HG03196 (cell line): ENCODE measurements around the gene ATRN.
A peak's percentile ranks its signal among the peaks of the same experiment; 100 is the strongest.
"Not testable (repeated sequence)": the region's sequence is repeated elsewhere in the genome, so short reads cannot be mapped to it uniquely, and the experiment has no call there.

ENCODE experiments used
- ATAC-seq: cut with Tn5 transposase; IDR thresholded peaks from one replicate; pipeline ENCODE4 v1.9.1; 2021; ENCODE audit not compliant: unreplicated experiment

The ATRN gene

GRCh38 chr20:3470627-3471396 is at the start of gene ATRN:
Gene ATRN (plus strand): TSS chr20:3471018. CDS start chr20:3471108, 90 bp downstream.
- ATAC-seq = peak; percentile 76

GRCh38 chr20:3421985-3422384 is 48.8 kb upstream of the ATRN start:
- no peak for ATAC-seq

- no peak for ATAC-seq
Observed at GRCh38 chr20:3423126-3423525, 47.7 kb upstream of the ATRN start.

GRCh38 chr20:3426766-3427165 is 44.1 kb upstream of the ATRN start:
- not testable (repeated sequence) for ATAC-seq

GRCh38 chr20:3430376-3431069 is 40.3 kb upstream of the ATRN start:
- no peak for ATAC-seq

- no peak for ATAC-seq
Observed at GRCh38 chr20:3431109-3431508, 39.7 kb upstream of the ATRN start.

GRCh38 chr20:3432844-3433243 is 38.0 kb upstream of the ATRN start:
- ATAC-seq = no peak

GRCh38 chr20:3433744-3434143 is 37.1 kb upstream of the ATRN start:
- ATAC-seq = no peak

- ATAC-seq = no peak
Observed at GRCh38 chr20:3434232-3434631, 36.6 kb upstream of the ATRN start.

- ATAC-seq = no peak
Observed at GRCh38 chr20:3436864-3437574, 33.8 kb upstream of the ATRN start.

- no peak for ATAC-seq
Observed at GRCh38 chr20:3446779-3447178, 24.0 kb upstream of the ATRN start.

GRCh38 chr20:3447321-3447720 is 23.5 kb upstream of the ATRN start:
- no peak for ATAC-seq

GRCh38 chr20:3449319-3449718 is 21.5 kb upstream of the ATRN start:
- ATAC-seq = no peak

GRCh38 chr20:3452136-3452535 is 18.7 kb upstream of the ATRN start:
- no peak for ATAC-seq

GRCh38 chr20:3452690-3453089 is 18.1 kb upstream of the ATRN start:
- ATAC-seq = no peak

GRCh38 chr20:3454831-3455230 is 16.0 kb upstream of the ATRN start:
- no peak for ATAC-seq

GRCh38 chr20:3456648-3457047 is 14.2 kb upstream of the ATRN start:
- ATAC-seq = no peak

GRCh38 chr20:3459881-3460307 is 10.9 kb upstream of the ATRN start:
- ATAC-seq = no peak

- no peak for ATAC-seq
Observed at GRCh38 chr20:3461211-3461771, 9.5 kb upstream of the ATRN start.

- no peak for ATAC-seq
Observed at GRCh38 chr20:3461911-3462677, 8.7 kb upstream of the ATRN start.

- ATAC-seq = no peak
Observed at GRCh38 chr20:3464166-3464565, 6.7 kb upstream of the ATRN start.
